ENCODE results near the gene SPAG17.

- TF ChIP-seq NFRKB (IDR thresholded peaks at IDR 0.05) (no peak), CTBP1 (IDR thresholded peaks at IDR 0.05; ENCODE audit: borderline replicate concordance) (no peak)
Observed at GRCh38 chr1:117959364-117959763, 225.7 kb downstream of the SPAG17 start.
